Liver (tissue), 9 donors: Measurements from ENCODE around the gene MIB1. TPM values are rescaled to one million over a fixed set of nuclear protein-coding genes. Genes with fewer than 3 reads are reported as not detected.

Source experiments
- DNase-seq: peaks from one replicate; pipeline ENCODE4 v3.0.0-alpha.2; 2017; ENCODE audit warnings: low spot score
- H3K27ac ChIP-seq, 2 donors: one replicate each; pipeline ENCODE4 v1.7.0; 2013; ENCODE audit warnings: inconsistent platforms in 2 of 2, low read length in 2 of 2, control low read depth in 1 of 2, low read depth in 1 of 2, mild to moderate bottlenecking in 1 of 2
- H3K27me3 ChIP-seq, 4 donors: one replicate each; pipeline versions ENCODE4 v1.6.1 to v1.7.0; 2013; ENCODE audit warnings: low read length in 3 of 4, inconsistent platforms in 1 of 4, mild to moderate bottlenecking in 1 of 4, moderate library complexity in 1 of 4; ENCODE audit not compliant: control insufficient read depth in 4 of 4, insufficient read depth in 4 of 4
- H3K36me3 ChIP-seq, 4 donors: one replicate each; pipeline versions ENCODE4 v1.6.1 to v1.7.0; 2013; ENCODE audit warnings: low read length in 3 of 4, mild to moderate bottlenecking in 3 of 4, low read depth in 1 of 4, moderate library complexity in 1 of 4; ENCODE audit not compliant: control insufficient read depth in 4 of 4, insufficient read depth in 3 of 4
- H3K4me1 ChIP-seq, 4 donors: one replicate each; pipeline versions ENCODE4 v1.6.1 to v1.7.0; 2013; ENCODE audit warnings: low read length in 3 of 4, mild to moderate bottlenecking in 3 of 4, moderate library complexity in 1 of 4; ENCODE audit not compliant: control insufficient read depth in 4 of 4, insufficient read depth in 4 of 4
- H3K4me3 ChIP-seq, 3 donors: one replicate each; pipeline versions ENCODE4 v1.6.1 to v1.7.0; 2013; ENCODE audit warnings: low read length in 3 of 3, control low read depth in 1 of 3, low read depth in 1 of 3, mild to moderate bottlenecking in 1 of 3
- H3K9ac ChIP-seq, 2 donors: one replicate each; pipeline ENCODE4 v1.7.0; 2013; ENCODE audit warnings: low read length in 2 of 2, mild to moderate bottlenecking in 2 of 2, moderate library complexity in 2 of 2, control low read depth in 1 of 2, low read depth in 1 of 2
- H3K9me3 ChIP-seq, 4 donors: one replicate each; pipeline versions ENCODE4 v1.6.1 to v1.7.0; 2013; ENCODE audit warnings: low read length in 3 of 4; ENCODE audit not compliant: control insufficient read depth in 4 of 4
- ATF3 ChIP-seq: IDR thresholded peaks from 2 replicates; pipeline ENCODE4 v1.6.1; 2016; ENCODE audit warnings: antibody characterized with exemption
- CTCF ChIP-seq: fragments of 150-350 bp; IDR thresholded peaks from 2 replicates; pipeline ENCODE4 v1.5.1; 2017; ENCODE audit warnings: improper control_type of control experiment, low read depth, low read length; ENCODE audit not compliant: missing input control
- EGR1 ChIP-seq, 2 donors: IDR thresholded peaks; 2 replicates each; pipeline ENCODE4 v1.6.1; 2016 to 2018; ENCODE audit warnings: antibody characterized with exemption in 2 of 2, low read depth in 2 of 2
- FOXA1 ChIP-seq: IDR thresholded peaks from 2 replicates; pipeline ENCODE4 v1.6.1; 2016; ENCODE audit warnings: antibody characterized with exemption
- FOXA2 ChIP-seq: IDR thresholded peaks from 2 replicates; pipeline ENCODE4 v1.6.1; 2016; ENCODE audit warnings: antibody characterized with exemption
- GABPA ChIP-seq, 2 donors: IDR thresholded peaks in 1 of 2; conservative IDR thresholded peaks in 1 of 2; 2 replicates each; pipeline ENCODE4 v1.6.1; 2016; ENCODE audit warnings: antibody characterized with exemption in 2 of 2, mild to moderate bottlenecking in 1 of 2, moderate library complexity in 1 of 2
- HNF4A ChIP-seq, 2 donors: conservative IDR thresholded peaks; 2 replicates each; pipeline ENCODE4 v1.6.1; 2016; ENCODE audit warnings: antibody characterized with exemption in 2 of 2, mild to moderate bottlenecking in 2 of 2
- HNF4G ChIP-seq: IDR thresholded peaks from 2 replicates; pipeline ENCODE4 v1.6.1; 2016; ENCODE audit warnings: antibody characterized with exemption
- JUND ChIP-seq, 2 donors: IDR thresholded peaks; 2 replicates each; pipeline ENCODE4 v1.6.1; 2016; ENCODE audit warnings: antibody characterized with exemption in 2 of 2
- NR2F2 ChIP-seq: IDR thresholded peaks from 2 replicates; pipeline ENCODE4 v1.6.1; 2016; ENCODE audit warnings: antibody characterized with exemption
- RAD21 ChIP-seq, 2 donors: IDR thresholded peaks; 2 replicates each; pipeline ENCODE4 v1.6.1; 2016; ENCODE audit warnings: antibody characterized with exemption in 2 of 2, mild to moderate bottlenecking in 2 of 2
- RXRA ChIP-seq, 2 donors: IDR thresholded peaks; 2 replicates each; pipeline ENCODE4 v1.6.1; 2017 to 2018; ENCODE audit warnings: antibody characterized with exemption in 2 of 2, mild to moderate bottlenecking in 1 of 2
- SP1 ChIP-seq: IDR thresholded peaks from 2 replicates; pipeline ENCODE4 v1.6.1; 2018; ENCODE audit warnings: antibody characterized with exemption, mild to moderate bottlenecking
- TAF1 ChIP-seq: conservative IDR thresholded peaks from 2 replicates; pipeline ENCODE4 v1.6.1; 2016; ENCODE audit warnings: antibody characterized with exemption, mild to moderate bottlenecking
- YY1 ChIP-seq: IDR thresholded peaks from 2 replicates; pipeline ENCODE4 v1.6.1; 2016; ENCODE audit warnings: antibody characterized with exemption, mild to moderate bottlenecking
- WGBS: extraction: QIAGEN DNeasy Blood & Tissue Kit; methylation state at CpG from one replicate; pipeline ENCODE4 v1.1.7; 2013; 5-methylcytosine and 5-hydroxymethylcytosine counted together
- polyA plus RNA-seq, 2 donors: library from polyadenylated mRNA; stranded (reverse) in 1 of 2; unstranded in 1 of 2; fragments of 200-250 nt in 1 of 2; fragments of >200 nt in 1 of 2; fragmentation: Nextera tagmentation in 1 of 2; extraction: Ambion mirVana in 1 of 2; gene quantifications; one replicate each; pipeline versions ENCODE4 v1.2.1 to v1.2.3, GENCODE V29; 2013 to 2015
- total RNA-seq, 2 donors: library from RNA; depleted of rRNA; stranded (reverse); fragments of >200 nt; gene quantifications; one replicate each; pipeline ENCODE4 v1.2.3, GENCODE V29; 2014
- TF ChIP-seq, protein P1 (sequence below): IDR thresholded peaks from 2 replicates; pipeline ENCODE4 v1.6.1; 2016; ENCODE audit warnings: antibody characterized with exemption
- TF ChIP-seq, protein P2 (sequence below): IDR thresholded peaks from 2 replicates; pipeline ENCODE4 v1.6.1; 2016; ENCODE audit warnings: antibody characterized with exemption, mild to moderate bottlenecking
- TF ChIP-seq, protein P3 (sequence below): IDR thresholded peaks from 2 replicates; pipeline ENCODE4 v1.6.1; 2016; ENCODE audit warnings: antibody characterized with exemption
- donor health status: healthy.
- donor health status: healthy.
- donor health status: healthy.
- donor health status: healthy.
- donor health status: healthy.

Gene MIB1
- total and polyA plus RNA-seq, 4 donors, result 2.7 to 29.6 (median 14.9) TPM

DNA sequence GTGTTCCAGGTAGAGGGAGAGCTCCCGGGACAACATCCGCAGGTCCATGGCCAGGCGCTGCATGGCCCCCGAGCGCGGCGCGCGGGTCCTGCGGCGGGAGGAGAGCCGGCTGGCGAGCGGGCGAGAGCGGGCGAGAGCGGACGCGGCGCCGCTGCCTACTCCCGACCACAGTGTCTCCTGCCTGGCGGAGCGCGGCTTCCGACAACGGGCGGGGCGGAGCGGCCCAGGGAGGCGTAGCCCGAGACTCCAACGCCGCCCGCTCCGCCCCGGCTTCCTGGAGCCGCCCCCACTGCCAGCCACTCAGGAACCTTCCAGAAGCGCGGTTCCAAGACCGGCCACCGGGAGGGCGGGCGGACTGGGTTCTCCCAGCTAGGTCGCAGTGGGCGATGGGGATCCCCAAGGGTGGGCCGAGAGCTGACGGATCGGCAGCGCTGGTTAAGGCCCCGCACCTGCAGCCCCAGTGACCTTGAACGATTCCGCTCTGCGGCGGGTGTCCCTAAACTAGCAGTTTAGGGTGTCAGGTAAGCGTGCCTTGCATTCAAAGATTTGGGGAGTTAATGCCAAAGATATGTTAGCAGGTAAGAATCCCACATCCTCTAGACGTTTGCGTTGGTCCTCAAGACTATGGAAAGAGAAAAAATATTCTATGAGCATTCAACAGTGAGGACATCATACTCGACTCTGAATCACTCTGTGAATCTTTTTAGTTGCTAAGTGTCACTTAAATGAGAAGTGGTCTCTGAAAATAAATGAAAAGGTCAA is 35.8 kb upstream of the MIB1 start, which contains the start of gene ABHD3:
TSS of gene ABHD3 (minus strand) at position 172 of the 762 bp plus-strand sequence. CDS start at position 63, 109 bp downstream.
- WGBS, result 1% methylated on average over 60 of the region's 60 CpGs
- TF ChIP-seq ATF3, result no peak
- TF ChIP-seq, protein P1, sequence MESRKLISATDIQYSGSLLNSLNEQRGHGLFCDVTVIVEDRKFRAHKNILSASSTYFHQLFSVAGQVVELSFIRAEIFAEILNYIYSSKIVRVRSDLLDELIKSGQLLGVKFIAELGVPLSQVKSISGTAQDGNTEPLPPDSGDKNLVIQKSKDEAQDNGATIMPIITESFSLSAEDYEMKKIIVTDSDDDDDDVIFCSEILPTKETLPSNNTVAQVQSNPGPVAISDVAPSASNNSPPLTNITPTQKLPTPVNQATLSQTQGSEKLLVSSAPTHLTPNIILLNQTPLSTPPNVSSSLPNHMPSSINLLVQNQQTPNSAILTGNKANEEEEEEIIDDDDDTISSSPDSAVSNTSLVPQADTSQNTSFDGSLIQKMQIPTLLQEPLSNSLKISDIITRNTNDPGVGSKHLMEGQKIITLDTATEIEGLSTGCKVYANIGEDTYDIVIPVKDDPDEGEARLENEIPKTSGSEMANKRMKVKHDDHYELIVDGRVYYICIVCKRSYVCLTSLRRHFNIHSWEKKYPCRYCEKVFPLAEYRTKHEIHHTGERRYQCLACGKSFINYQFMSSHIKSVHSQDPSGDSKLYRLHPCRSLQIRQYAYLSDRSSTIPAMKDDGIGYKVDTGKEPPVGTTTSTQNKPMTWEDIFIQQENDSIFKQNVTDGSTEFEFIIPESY, result no peak
- TF ChIP-seq EGR1 (IDR thresholded peaks at IDR 0.05; ENCODE audit: low read depth in 2 of 2), result peak in 1 of 2 donors; percentile 59
- TF ChIP-seq SP1, result peak; percentile 66
- TF ChIP-seq FOXA1, result no peak
- peak; percentile 71 for TF ChIP-seq TAF1
- TF ChIP-seq HNF4G, result no peak
- TF ChIP-seq, protein P2, sequence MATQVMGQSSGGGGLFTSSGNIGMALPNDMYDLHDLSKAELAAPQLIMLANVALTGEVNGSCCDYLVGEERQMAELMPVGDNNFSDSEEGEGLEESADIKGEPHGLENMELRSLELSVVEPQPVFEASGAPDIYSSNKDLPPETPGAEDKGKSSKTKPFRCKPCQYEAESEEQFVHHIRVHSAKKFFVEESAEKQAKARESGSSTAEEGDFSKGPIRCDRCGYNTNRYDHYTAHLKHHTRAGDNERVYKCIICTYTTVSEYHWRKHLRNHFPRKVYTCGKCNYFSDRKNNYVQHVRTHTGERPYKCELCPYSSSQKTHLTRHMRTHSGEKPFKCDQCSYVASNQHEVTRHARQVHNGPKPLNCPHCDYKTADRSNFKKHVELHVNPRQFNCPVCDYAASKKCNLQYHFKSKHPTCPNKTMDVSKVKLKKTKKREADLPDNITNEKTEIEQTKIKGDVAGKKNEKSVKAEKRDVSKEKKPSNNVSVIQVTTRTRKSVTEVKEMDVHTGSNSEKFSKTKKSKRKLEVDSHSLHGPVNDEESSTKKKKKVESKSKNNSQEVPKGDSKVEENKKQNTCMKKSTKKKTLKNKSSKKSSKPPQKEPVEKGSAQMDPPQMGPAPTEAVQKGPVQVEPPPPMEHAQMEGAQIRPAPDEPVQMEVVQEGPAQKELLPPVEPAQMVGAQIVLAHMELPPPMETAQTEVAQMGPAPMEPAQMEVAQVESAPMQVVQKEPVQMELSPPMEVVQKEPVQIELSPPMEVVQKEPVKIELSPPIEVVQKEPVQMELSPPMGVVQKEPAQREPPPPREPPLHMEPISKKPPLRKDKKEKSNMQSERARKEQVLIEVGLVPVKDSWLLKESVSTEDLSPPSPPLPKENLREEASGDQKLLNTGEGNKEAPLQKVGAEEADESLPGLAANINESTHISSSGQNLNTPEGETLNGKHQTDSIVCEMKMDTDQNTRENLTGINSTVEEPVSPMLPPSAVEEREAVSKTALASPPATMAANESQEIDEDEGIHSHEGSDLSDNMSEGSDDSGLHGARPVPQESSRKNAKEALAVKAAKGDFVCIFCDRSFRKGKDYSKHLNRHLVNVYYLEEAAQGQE, result peak; percentile 89
- TF ChIP-seq NR2F2, result no peak
- TF ChIP-seq RXRA (IDR thresholded peaks at IDR 0.05), result peak; percentile 19 to 21
- no peak for TF ChIP-seq HNF4A (conservative IDR thresholded peaks at IDR 0.05)
- peak; percentile 74 for TF ChIP-seq YY1
- peak; percentile 55 for TF ChIP-seq CTCF
- no peak for TF ChIP-seq FOXA2
- TF ChIP-seq JUND (IDR thresholded peaks at IDR 0.05), result no peak
- TF ChIP-seq RAD21 (IDR thresholded peaks at IDR 0.05), result peak; percentile 48 to 70
- TF ChIP-seq, protein P3, sequence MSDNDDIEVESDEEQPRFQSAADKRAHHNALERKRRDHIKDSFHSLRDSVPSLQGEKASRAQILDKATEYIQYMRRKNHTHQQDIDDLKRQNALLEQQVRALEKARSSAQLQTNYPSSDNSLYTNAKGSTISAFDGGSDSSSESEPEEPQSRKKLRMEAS, result peak; percentile 17
- peak in 1 of 2 donors; percentile 51 for TF ChIP-seq GABPA (IDR thresholded peaks at IDR 0.05 in 1 of 2, conservative IDR thresholded peaks at IDR 0.05 in 1 of 2)

More for the DNA sequence above, 35.8 kb upstream of the MIB1 start, which contains the start of gene ABHD3:
- Histone ChIP-seq H3K9ac (peak within 1 kb of the TSS; percentile 71 to 93), H3K4me3 (peak within 1 kb of the TSS; percentile 83 to 87 (median 84)), H3K27ac (peak within 1 kb of the TSS; percentile 94 to 97), H3K36me3 (peaks cover 0 to 5% (median 2%) of the 10 kb centered on the region in 4 donors), H3K27me3 (no peaks in the 10 kb centered on the region), H3K4me1 (peaks cover 0 to 17% (median 1%) of the 10 kb centered on the region in 4 donors), H3K9me3 (no peaks in the 10 kb centered on the region)
- peak; percentile 92 for DNase-seq
